ENCODE results near the gene SURF1.

SURF1 gene

DNA sequence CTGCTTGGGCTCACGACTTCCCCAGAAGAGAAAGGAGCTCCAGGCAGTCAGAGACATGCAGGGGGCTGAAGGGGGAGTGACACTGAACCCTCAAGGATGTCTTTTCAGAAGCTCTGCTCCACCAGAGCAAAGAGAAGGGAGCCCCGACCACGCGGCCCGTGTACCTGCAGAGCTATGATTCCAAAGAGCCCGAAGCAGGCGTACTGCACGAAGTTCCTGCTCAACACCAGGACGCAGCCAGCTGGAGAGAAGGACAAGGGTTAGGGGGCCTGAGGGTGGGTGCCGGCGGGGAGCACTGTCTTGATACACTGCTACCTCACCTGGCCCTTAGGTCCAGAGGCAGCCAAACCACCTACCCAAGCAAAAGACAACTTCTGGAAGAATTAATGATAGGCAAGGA is 10.1 kb upstream of the SURF1 start:
- no peak for DNase-seq

DNA sequence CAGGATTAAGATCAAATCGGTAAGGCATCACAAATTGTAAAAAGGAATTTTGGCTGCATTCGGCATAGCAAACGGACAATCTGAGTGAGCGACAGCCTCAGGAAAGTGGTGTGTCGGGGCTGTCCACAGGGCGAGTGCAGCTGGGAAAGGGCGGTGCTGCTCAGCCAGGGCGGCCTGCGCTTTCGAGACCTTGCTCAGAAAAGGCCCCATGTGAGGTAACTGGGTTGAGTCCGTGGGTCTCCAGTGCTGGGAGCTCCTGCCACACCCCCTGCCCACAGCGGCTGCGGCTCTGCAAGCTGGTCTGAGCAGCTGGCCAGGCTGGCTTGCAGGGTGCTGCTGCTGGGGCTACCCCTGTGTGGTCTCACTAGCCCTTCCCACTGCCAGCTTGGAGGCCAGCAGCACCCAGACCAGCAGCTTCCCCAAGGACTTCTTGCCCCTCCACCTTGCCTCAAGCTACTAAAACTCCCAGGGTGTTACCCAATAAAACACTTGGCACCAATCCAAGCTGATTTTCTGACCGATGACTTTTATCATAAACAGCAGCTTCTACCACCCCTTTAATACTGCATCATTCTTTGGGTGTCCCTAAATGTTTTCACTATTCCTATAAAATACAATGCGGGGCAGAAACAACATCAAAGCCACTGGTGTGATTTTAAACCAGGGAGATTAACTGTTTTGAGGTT is 6.2 kb upstream of the SURF1 start:
- no peak for DNase-seq

DNA sequence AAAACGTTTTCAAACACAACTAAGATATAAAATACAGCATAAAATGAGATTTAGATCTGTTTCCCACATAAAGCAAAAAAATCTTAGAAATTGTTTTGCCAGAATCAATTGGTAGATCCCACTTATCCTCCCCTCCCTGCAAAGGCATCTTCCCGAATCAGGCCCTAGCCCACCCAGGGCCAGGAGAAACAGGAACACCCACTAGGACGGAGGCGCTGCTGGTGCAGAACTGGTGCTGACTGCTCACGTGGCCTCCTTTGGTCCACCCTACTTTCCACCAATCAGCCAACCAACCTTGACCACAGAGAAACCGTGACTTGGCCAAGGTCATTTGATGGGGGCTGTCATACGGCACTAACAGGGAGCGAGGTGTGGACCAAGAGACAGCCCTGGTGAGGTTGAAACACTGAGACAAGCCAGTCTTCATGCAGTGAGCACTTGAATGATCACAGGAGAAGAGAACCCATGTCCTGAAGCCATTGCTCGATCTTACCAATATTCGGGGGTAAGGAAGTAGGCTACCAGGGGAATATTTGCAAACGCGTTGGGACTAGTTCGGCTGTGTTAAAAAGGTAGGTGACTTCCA is 5.3 kb upstream of the SURF1 start:
- DNase-seq, result no peak

DNA sequence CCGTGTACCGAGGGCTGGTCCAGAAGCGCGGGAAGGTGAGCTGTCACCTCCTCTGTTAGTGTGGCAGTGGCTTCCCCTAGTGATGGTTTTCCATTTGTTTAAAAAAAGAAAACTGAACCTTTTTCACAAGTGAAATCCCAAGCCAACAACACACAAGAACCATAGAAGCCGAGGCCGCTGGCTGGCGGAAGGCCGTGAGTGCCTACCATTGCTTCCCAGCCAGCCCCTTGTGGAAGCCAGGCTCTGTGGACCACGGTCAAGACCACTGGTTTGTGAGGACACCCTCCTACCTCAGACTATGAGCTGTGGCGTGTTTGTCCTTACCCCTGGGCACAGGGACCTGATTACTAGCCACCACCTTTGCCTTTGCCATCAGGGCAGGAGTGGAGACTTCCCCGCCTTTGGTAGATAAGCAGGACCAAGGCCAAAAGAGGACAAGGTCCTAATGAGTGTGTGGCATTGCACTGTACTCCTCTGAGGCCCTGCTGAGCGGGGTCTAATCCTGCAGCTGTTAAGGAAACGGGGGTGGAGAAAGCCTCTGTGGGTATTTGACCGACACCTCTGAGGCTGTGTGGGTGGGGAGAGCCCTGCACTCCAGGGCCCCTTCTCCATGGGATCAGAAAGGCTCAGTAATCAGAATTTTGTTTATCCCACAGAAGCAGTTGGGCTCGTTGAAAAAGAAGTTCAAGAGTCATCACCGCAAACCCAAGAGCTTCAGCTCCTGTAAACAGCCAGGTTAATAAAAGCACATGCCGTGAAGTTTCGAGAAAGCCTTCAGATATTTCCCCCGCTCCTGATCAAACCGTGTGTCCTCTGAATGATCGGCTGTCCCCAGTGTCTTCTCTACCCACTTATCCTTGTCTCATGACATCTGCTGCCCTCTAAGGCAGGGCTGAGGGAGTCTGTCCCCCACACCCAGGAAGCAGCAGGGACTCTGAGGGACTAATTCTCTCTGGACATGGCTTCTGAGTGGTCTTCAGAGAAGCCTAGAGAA is 4.4 kb upstream of the SURF1 start:
- no peak for DNase-seq

DNA sequence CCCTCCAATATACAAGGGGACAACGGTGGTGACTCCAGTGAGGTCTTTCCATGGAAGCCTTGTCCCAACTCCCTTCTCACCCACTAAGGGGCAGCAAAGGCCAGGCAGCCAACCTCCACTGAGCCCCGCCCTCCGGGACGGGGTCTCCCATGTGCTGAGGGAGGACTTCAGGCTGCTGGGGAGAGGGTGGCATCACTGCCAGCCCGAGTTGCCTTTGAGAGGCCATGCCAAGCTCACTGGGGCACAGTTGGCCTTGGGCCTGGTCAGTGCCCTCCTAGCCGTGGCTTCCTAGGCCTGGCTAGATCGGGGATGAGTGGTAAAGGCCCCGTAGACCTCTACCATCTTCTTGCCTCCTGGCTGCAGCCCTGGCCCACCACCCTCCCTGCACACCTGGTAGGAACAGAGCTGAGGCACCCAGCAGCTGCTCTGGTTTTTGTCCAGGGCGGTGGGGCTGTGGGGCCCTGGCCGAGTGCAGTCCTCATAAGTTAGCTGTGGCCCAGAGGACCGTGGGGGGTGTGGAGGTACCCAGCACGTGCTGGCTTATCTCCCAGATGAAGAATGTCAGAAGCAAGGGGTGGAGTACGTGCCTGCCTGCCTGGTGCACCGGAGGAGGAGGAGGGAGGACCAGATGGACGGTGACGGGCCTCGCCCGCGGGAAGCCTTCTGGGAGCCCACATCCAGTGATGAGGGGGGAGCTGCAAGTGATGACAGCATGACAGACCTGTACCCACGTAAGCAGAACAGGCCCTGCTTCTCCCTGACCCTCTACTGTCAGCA is 3.3 kb upstream of the SURF1 start:
- no peak for DNase-seq

DNA sequence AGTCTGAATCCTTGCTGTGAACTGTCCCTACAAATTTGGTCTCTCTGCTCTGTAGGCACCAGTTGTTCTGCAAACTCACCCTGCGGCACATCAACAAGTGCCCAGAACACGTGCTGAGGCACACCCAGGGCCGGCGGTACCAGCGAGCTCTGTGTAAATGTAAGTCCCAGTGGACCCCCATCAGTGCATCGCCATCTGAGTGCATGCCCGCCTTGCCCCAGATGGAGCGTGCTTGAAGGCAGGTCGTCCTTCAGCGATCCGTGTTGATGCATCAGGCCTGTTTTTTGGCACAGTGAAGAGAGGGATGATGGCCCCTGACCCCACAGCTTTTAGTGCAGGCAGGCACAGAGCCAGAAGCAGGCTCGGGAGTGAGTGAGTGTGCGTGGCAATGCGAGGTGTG is 1.4 kb upstream of the SURF1 start:
- no peak for DNase-seq

DNA sequence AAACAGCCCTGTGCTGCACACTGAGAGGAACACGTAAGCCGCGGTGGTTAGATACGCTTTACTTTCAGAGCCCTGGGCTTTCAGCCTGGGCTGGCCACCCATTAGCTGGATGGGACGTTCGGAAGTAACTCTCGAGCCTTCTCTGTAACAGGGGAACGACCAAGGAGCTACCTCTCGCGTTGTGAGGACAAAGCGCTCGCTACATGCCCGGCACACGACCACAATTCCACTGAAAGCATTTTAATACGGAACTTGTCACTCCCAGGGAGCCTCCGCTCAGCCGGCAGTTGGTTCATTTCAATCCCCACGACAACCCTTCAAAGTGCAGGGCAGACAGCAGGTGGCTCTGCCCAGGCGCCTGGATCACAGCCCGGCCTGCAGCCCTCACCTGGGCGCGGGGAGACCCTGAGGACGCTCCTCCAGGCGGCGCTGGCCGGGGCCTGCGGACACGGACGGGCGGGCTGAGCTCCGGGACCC is 368 bp downstream of the SURF1 start:
- DNase-seq, result no peak

DNA sequence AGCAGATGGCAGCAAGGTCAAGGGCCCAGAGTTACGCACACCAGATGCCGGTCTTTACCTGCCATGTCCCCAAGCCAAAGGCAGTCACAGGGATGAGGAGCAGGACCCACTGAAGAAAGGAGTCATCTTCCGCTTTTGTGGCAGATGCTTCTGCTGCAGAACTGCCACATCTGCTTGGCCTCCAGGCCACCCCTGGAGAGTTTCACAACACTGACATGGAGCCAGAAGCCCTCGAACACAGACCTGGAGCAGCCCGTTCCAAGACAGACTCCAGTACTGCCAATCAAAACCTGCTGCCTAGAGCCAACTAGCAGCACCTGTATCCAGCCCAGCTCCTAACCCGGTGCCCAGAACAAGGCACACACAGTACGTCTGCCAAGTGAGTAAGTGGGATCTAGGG is 1.5 kb downstream of the SURF1 start:
- no peak for DNase-seq

DNA sequence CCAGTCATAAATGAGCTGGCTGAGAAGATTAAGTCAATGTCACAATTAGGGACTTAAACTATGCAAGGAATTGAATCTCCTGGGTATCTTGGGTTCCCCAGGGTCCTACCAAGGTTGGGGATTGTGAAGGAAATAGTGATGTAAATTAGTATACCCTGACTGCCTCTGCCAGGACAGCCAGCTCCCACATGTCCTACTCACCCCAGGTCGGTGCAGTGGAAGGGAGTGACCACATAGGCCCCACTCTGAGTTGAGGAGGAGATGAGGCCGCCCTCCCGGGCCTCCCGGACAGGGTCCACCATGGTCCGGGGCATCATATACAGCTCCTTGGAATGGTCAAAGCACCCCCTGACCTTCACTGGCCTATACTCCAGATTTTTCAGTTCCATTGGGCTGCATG is 2.7 kb downstream of the SURF1 start:
- no peak for DNase-seq

DNA sequence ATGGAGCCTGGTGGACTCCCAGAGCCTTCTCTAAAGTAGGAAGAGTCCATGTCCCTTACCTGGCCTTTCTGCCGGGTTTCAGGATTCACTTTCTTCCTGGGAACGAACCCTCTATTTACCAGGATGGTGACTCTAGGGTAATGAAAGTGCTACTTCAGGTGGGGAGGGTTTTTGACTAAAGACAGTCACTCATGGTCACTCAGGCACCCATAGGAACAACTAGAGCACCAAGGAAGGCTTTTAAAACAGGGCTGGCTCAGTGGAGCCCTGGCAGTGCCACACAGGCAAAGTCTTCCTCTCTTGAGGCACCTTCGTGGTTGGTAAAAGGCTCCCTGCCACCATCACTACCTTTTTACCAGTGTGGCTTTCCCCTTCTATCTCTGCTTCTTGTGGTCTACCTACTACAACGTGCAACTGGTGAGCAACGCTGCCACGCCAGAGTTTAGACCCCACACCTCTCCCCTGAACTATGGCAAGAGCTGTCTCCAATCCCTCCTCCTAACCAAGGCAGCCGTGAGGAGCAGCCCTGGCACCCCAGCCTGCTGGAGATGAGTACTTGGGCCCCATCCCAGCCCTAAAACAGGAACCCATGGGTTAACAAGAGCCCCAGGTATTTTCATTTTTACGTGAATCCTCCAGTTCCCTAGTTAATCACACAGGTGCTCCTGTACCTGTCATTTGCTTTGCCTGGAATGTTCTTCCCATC is 3.5 kb downstream of the SURF1 start:
- DNase-seq, result no peak

DNA sequence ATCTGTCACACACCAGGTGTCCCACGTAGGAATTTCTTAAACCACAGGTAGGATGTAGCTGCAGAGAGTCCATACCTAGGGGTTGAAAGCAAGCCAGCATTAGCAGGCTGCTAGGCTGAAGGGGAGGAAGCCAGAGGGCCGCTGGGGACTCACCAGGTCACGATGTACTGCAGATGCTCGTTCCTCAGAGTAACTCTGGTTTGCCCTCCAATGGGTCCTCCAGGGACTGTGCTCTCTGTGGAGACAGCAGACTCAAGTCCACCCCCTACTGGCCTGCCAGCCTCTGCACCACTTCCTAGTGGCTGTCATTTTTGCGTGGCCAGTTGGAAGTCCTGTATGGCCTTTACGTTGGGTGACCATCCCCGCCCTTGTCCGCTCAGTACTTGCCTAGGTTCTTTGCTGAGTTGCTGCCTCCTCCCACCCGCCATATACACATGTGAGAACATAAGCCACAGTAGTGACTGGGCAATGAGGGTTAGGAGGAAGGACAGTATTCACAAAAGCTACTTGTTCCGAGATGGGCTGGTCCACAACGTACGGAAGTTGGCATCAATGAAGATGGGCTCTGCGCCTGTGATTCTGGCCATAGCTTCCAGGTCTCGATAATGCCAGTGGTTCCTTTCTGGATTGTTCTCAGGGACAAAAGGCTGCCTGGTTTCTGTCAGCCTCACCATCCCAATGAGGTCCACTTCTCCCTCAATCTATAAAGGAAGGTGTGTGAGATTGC is 4.2 kb downstream of the SURF1 start:
- no peak for DNase-seq

DNA sequence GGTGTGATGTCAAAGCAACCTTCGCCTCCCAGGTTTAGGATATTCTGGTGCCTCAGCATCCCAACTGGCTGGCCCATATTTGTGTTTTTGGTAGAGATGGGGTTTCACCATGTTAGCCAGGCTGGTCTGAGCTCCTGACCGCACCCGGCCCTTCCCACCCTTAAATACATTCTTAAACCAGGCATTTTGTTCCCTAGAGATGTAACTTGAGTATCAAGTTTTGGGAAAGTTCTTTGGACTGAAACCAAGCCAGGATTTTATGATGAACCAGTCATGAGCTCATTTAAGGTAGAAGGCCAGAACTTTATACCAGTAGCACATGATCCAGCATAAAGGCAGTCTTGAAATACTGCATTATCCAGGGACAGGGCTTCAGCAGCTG is 4.8 kb downstream of the SURF1 start:
- DNase-seq, result no peak

DNA sequence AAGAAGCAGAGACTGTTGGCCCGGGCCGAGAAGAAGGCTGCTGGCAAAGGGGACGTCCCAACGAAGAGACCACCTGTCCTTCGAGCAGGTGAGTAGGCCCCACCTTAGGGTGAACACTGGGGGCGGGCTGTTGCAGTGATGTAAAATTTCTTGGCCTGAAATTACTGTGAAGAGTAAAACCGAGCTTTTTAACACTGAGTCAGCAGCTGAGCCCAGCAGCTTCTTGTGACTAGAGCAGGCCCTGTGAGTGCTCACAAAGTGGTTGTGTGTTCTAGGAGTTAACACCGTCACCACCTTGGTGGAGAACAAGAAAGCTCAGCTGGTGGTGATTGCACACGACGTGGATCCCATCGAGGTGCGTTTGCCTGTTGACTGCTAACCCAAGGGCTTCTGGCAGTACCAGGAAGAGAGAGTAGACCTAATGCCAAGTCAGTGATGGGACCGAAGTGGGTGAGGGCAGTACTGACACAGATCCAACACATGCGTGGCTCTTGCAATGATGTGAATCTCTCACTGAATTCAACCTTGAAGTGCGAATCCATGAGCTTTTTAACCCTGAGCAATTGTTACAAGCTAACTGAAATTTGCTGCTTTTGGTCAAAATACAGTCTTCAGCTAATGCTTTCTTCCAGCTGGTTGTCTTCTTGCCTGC is 6.2 kb downstream of the SURF1 start:
- no peak for DNase-seq

DNA sequence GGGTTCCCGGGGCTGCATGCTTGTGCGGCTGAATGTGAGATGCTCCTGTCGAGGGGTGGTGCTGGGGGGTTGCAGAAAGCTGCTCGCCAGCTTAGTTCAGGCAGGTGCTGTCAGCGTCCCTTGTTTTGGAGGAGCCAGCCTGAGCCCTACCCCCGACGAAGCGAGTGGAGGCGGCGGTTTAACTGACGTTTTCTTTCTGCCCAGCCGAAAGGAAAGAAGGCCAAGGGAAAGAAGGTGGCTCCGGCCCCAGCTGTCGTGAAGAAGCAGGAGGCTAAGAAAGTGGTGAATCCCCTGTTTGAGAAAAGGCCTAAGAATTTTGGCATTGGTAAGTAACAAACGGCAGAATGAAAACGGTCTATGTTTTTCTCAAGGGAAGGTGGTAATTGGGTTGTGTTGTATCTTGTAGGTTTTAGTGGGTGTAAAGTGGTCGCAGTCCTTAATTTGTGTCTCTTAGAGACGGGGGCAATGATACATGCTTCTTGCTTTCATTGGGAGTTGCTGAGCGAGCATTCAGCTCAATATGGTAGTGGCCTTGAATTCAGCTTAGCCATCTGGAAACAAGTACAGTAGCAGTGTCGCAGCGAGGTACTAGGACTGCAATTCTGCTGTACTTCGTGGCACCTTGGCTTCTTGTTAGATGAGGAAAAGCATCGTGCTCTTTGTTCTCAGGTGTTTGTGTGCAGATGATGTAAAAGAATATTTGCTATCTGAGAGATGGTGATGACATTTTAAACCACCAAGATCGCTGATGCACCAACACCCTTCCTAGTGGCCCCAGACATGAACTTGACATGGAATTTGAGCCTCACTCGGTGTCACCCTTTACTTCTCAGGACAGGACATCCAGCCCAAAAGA is 7.3 kb downstream of the SURF1 start:
- no peak for DNase-seq

DNA sequence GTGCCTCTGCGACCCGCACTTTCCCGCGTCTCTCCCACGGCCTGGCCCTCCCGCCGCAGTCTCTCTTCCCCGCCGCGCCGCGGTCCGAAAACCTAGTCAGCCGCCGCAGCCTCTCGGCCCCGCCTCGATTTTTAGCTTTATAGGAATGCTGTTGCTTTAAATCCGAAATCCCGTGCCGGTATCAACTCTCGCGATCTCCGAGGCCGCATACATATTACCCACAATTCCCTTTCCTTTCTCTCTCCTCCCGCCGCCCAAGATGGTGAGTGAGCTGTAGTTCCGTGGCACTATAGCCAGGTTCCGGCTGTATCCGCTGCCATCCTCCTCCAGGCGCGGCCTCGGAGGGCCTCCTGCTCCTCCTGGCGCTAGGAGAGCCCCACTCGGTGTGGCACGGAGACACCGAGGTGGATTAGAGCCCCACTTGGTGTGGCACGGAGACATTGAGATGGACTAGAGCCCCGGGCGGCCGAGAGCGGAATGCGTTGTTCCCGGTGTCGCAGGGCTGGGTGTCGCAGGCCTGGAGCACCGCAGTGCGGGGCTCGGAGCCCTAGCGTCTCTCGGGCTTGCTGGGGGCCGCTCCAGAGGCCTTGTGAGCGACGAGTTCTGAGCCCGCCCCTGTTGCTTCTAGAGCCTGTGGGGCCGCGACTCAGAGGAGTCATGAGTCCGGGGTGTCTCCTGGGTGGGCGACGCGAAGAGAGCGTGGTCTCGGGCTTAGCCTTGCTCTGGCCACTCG is 8.1 kb downstream of the SURF1 start, which contains the start of the genes MED22 and RPL7A:
MED22 (minus strand) TSS at position 147 of the 733 bp plus-strand sequence. CDS start 1,469 bp downstream, outside the sequence.
RPL7A (plus strand) TSS at position 234 of the 733 bp plus-strand sequence; CDS start at position 260, 26 bp downstream.
- peak; percentile 92 for DNase-seq

DNA sequence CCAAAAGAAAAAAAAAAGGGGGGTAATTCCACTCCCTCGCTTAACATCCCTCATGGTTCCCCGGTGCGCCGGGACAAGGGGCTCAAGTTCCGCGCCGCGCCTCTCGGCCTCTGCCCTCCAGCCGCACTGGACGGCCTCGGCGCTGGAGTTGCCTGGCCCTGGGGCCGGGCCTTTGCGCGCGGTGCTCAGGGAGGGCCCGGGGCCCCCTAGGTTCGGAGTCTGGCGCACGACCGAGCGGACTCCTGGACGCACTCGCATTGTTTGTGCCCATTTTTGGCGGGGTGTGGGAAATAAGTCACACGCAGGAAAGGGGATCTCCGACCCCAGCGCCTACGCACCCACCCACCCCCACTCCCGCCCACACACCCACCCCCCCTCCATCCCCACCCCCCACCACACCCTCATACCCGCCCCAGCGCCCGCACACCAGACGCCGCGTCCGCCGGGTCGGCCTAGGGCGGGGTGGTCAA is 8.7 kb downstream of the SURF1 start:
- DNase-seq, result peak; percentile 79

DNA sequence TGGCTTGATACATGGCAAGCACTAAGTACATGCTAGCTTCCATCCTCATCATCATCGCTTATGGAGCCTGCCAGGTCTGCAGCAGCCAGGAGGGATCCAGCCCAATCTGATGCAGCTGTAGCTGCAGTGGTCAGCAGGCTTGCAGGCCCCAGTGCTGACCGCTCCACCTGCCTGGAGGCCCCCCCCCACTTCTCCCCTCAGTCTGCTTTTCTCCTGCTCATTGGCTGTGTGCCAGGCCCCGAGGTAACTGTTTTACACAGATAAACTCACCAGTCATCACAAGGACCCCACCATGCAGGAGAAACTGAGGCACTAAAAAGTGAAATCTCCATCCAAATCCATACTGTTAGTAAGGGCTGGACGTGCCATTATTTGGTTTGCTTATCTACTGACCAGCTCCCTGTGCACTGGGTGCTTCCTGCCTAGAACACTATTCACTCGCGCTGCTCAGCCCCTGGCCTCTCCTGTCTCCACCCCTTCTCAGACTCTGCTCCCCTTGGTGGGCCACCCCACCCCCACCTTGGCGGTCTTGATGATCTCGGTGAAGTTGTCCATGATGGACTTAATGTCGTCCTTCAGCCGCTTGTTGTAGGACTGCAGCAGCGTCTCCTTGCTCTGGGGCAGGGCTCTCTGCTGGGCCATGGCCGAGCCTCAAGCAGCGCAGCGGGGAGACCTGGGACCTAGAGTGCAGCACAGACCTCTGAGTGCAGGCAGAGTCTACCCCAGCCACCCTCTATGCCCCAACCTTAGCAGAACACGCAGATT is 10.1 kb downstream of the SURF1 start:
- DNase-seq, result no peak

DNA sequence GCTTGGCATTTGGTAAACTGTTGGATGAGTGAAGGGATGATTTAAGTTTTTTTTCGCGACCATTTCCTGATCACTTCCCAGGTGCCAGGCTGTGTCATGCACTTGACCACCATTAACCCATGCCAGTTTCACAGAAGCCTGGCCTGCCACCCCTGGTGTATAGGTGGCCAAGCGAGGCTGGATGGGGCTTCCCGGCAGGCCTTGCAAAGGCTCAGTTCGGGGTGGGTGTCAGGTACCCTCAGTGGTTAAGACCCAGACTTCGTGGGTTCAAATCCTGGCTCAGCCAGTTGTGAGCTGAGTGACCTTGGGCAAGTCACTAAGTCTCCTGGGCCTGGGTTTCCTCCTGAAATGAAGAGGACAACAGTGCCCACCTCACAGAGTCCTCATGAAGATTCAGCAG is 10.7 kb downstream of the SURF1 start:
- DNase-seq, result no peak

All from right kidney (tissue), 1 donor.